Measurements from ENCODE around the gene RBM45.
"Not testable (repeated sequence)": the region's sequence is repeated elsewhere in the genome, so short reads cannot be mapped to it uniquely, and the experiment has no call there.

RBM45 gene

DNA sequence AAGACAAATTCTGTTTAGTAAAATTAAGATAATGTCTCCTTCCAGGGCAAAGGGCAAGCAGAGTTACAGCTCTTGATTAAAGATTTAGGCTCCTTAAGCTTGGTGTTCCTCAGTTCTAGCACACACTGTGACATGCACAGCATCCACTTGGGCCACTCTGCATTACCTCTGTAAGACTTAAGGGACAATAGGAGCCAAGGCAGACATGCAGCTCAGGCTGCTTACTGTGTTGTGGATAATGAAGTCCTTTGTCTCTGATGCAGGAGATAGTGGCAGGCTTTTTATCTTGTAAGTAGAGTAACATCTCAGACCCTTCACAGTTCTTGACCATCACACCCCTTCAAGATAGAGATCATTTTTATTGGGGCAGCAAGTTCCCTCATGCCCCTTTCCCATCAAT is 31.2 kb downstream of the RBM45 start:
- no peak for DNase-seq (ENCODE audit: low read depth)
- TF ChIP-seq, protein P1, sequence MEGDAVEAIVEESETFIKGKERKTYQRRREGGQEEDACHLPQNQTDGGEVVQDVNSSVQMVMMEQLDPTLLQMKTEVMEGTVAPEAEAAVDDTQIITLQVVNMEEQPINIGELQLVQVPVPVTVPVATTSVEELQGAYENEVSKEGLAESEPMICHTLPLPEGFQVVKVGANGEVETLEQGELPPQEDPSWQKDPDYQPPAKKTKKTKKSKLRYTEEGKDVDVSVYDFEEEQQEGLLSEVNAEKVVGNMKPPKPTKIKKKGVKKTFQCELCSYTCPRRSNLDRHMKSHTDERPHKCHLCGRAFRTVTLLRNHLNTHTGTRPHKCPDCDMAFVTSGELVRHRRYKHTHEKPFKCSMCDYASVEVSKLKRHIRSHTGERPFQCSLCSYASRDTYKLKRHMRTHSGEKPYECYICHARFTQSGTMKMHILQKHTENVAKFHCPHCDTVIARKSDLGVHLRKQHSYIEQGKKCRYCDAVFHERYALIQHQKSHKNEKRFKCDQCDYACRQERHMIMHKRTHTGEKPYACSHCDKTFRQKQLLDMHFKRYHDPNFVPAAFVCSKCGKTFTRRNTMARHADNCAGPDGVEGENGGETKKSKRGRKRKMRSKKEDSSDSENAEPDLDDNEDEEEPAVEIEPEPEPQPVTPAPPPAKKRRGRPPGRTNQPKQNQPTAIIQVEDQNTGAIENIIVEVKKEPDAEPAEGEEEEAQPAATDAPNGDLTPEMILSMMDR (IDR thresholded peaks at IDR 0.05; ENCODE audit: insufficient read depth, low read depth, low read length, missing control alignments) = no peak

DNA sequence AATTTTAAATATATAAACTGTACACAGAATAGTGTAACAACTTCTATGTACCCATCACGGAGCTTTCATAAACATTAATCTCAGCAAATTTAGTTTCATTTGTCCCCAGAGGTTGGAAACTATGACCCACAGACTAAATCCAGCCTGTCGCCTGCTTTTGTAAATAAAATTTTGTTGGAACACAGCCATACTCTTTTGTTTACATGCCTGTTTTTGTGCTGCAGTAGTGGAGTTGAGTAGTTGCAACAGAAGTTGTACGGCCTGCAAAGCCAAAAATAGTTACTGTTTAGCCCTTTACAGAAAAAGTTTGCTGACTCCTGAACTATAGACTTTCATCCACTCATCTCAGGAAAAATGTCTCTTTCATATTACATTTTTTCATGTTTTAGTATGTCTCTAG is 39.8 kb downstream of the RBM45 start:
- TF ChIP-seq, protein P1 (IDR thresholded peaks at IDR 0.05; ENCODE audit: insufficient read depth, low read depth, low read length, missing control alignments) = no peak
- DNase-seq (ENCODE audit: low read depth) = no peak

More for the DNA sequence above, 31.2 kb downstream of the RBM45 start:
- no peak overlapping the region for H3K4me3 ChIP-seq (ENCODE audit: low read depth, low read length)

DNA sequence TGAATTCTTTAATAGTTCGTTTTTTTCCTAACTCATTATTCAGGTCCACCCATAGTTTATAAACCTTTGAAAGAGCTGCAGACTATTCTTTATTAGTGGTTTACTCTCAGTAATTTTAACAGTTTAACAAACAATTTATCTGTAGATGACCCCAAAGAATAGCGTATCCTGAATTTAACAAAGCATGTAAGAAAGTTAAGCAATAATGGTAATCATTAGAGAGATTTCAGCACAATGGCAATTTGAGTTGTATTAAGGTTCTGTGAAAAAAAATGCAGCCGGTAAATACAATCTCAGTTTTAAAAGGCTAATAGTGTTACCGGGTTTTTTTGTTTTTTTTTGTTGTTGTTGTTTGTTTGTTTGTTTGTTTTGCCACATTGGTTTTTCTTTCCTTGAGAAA is 40.3 kb downstream of the RBM45 start:
- TF ChIP-seq, protein P1 (IDR thresholded peaks at IDR 0.05; ENCODE audit: insufficient read depth, low read depth, low read length, missing control alignments) = no peak
- no peak for DNase-seq (ENCODE audit: low read depth)

More for the DNA sequence above, 39.8 kb downstream of the RBM45 start:
- no peak overlapping the region for H3K4me3 ChIP-seq (ENCODE audit: low read depth, low read length)

DNA sequence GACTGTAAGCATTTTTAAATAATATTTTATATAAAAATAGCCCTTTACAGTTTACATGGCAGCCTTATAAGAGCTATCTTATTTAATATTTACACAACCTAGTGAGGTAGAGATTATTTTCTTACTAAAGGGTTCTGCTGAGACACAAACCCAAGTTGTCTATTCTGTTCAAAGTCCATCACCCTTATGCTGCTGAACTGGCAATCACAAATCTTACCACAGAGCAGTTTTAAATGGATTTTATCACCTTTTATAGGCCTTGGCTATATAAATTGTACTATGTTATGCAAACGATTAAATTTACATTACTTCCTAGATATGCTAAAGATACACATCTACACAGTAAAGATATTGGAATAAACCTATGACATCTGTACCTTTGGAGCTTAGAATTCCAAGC is 40.7 kb downstream of the RBM45 start:
- TF ChIP-seq, protein P1 (IDR thresholded peaks at IDR 0.05; ENCODE audit: insufficient read depth, low read depth, low read length, missing control alignments) = no peak
- no peak for DNase-seq (ENCODE audit: low read depth)
- no peak overlapping the region for H3K4me3 ChIP-seq (ENCODE audit: low read depth, low read length)

More for the DNA sequence above, 40.3 kb downstream of the RBM45 start:
- H3K4me3 ChIP-seq (ENCODE audit: low read depth, low read length) = no peak overlapping the region

DNA sequence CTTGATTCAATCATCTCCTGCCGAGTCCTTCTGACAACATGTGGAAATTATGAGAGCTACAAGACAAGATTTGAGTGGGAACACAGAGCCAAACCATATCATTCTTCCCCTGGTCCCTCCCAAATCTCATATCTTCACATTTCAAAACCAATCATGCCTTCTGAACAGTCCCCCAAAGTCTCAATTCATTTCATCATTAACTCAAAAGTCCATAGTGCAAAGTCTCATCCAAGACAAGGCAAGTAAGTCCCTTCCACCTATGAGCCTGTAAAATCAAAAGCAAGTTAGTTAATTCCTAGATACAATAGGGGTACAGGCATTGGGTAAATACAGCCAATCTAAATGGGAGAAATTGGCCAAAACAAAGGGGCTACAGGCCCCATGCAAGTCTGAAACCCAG is 41.6 kb downstream of the RBM45 start:
- H3K4me3 ChIP-seq (ENCODE audit: low read depth, low read length); DNase-seq (ENCODE audit: low read depth): not testable (repeated sequence)

DNA sequence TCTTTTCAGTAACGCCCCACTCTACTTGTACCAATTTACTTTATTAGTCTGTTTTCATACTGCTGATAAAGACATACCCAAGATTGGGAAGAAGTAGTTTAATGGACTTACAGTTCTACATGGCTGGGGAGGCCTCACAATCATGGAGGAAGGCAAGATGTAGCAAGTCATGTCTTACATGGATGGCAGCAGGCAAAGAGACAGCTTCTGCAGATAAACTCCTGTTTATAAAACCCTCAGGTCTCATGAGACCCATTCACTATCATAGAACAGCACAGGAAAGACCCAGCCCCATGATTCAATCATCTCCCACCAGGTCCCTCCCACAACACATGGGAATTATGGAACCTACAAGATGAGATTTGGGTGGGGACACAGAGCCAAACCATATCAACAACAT is 43.3 kb downstream of the RBM45 start:
- H3K4me3 ChIP-seq (ENCODE audit: low read depth, low read length) = no peak overlapping the region
- DNase-seq (ENCODE audit: low read depth) = no peak
- TF ChIP-seq, protein P1 (IDR thresholded peaks at IDR 0.05; ENCODE audit: insufficient read depth, low read depth, low read length, missing control alignments) = no peak

DNA sequence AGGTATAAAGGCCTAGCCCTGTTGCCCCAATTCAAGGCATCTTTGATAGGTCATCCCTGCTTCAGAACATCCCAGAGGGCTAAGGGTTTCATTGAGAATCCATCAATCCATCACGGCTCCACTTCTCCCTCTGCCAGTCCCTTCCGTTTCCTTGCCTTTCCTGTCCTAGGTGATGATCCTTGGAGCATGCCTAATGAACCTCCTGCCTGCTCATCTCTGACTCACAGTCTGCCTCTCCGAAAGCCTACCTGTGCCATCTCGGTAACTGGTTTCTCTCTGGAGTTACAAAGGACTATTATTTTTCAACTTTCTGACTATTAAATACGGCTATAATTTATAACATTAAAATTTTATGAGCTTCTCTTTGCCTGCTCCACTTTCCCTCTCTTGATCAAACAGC is 45.3 kb downstream of the RBM45 start:
- TF ChIP-seq, protein P1 (IDR thresholded peaks at IDR 0.05; ENCODE audit: insufficient read depth, low read depth, low read length, missing control alignments) = no peak
- DNase-seq (ENCODE audit: low read depth) = no peak
- no peak overlapping the region for H3K4me3 ChIP-seq (ENCODE audit: low read depth, low read length)
